Measurements from ENCODE around the gene HBA2. TPM values are rescaled to one million over a fixed set of nuclear protein-coding genes. Genes with fewer than 3 reads are reported as not detected.
"Not testable (repeated sequence)": the region's sequence is repeated elsewhere in the genome, so short reads cannot be mapped to it uniquely, and the experiment has no call there.

The HBA2 gene
- total and polyA plus RNA-seq, 2 donors from 2014 or later: 11.1 to 33.9 TPM

- Histone ChIP-seq H3K9ac (ENCODE audit: low read length in 3 of 3) (no peak overlapping the region), H3K4me3 (ENCODE audit: low read length in 3 of 3) (no peak overlapping the region), H3K36me3 (ENCODE audit: control insufficient read depth in 2 of 3, insufficient read depth in 3 of 3, low read length in 3 of 3) (no peaks in the 10 kb centered on the region), H3K27ac (ENCODE audit: low read depth in 2 of 2, low read length in 2 of 2) (no peak overlapping the region), H3K27me3 (ENCODE audit: control insufficient read depth, insufficient read depth, low read length) (peaks cover 30% of the 10 kb centered on the region), H3K4me1 (ENCODE audit: control insufficient read depth in 2 of 3, insufficient read depth in 2 of 3, low read depth in 1 of 3, low read length in 3 of 3) (peaks cover 0 to 4% (median 0%) of the 10 kb centered on the region in 3 donors), H3K9me3 (ENCODE audit: control insufficient read depth in 2 of 3, insufficient read depth in 1 of 3, low read length in 3 of 3) (no peaks in the 10 kb centered on the region)
- intact Hi-C loops (cut with DNase I): no loop called here
- DNase-seq (peak in 1 of 5 donors; percentile 31), FAIRE-seq (no peak)
- no peak for TF ChIP-seq CTCF (IDR thresholded peaks at IDR 0.05; ENCODE audit: borderline replicate concordance, extremely low read depth, insufficient read depth)
Measured at GRCh38 chr16:167122-167690, 5.5 kb upstream of the HBA2 start.

- Histone ChIP-seq H3K9me3 (ENCODE audit: control insufficient read depth in 2 of 3, insufficient read depth in 1 of 3, low read length in 3 of 3) (no peaks in the 10 kb centered on the region), H3K36me3 (ENCODE audit: control insufficient read depth in 2 of 3, insufficient read depth in 3 of 3, low read length in 3 of 3) (no peaks in the 10 kb centered on the region), H3K4me3 (ENCODE audit: low read length in 3 of 3) (no peak overlapping the region), H3K4me1 (ENCODE audit: control insufficient read depth in 2 of 3, insufficient read depth in 2 of 3, low read depth in 1 of 3, low read length in 3 of 3) (peaks cover 0 to 4% (median 0%) of the 10 kb centered on the region in 3 donors), H3K9ac (ENCODE audit: low read length in 3 of 3) (no peak overlapping the region), H3K27ac (ENCODE audit: low read depth in 2 of 2, low read length in 2 of 2) (no peak overlapping the region), H3K27me3 (ENCODE audit: control insufficient read depth, insufficient read depth, low read length) (peaks cover 30% of the 10 kb centered on the region)
- DNase-seq (peak in 1 of 5 donors; percentile 25), FAIRE-seq (no peak)
- intact Hi-C loops (cut with DNase I): no loop called here
- TF ChIP-seq CTCF (IDR thresholded peaks at IDR 0.05; ENCODE audit: borderline replicate concordance, extremely low read depth, insufficient read depth): no peak
Measured at GRCh38 chr16:168424-168823, 4.3 kb upstream of the HBA2 start.

GRCh38 chr16:169014-169413 lies 3.7 kb upstream of the HBA2 start:
- no peak for FAIRE-seq
- intact Hi-C loops (cut with DNase I): no loop called here
- peaks cover 0 to 4% (median 0%) of the 10 kb centered on the region in 3 donors for H3K4me1 ChIP-seq (ENCODE audit: control insufficient read depth in 2 of 3, insufficient read depth in 2 of 3, low read depth in 1 of 3, low read length in 3 of 3)
- peaks cover 30% of the 10 kb centered on the region for H3K27me3 ChIP-seq (ENCODE audit: control insufficient read depth, insufficient read depth, low read length)
- H3K9ac ChIP-seq (ENCODE audit: low read length in 3 of 3): no peak overlapping the region
- no peak for TF ChIP-seq CTCF (IDR thresholded peaks at IDR 0.05; ENCODE audit: borderline replicate concordance, extremely low read depth, insufficient read depth)
- H3K36me3 ChIP-seq (ENCODE audit: control insufficient read depth in 2 of 3, insufficient read depth in 3 of 3, low read length in 3 of 3): no peaks in the 10 kb centered on the region
- H3K27ac ChIP-seq (ENCODE audit: low read depth in 2 of 2, low read length in 2 of 2): no peak overlapping the region
- H3K4me3 ChIP-seq (ENCODE audit: low read length in 3 of 3): no peak overlapping the region
- H3K9me3 ChIP-seq (ENCODE audit: control insufficient read depth in 2 of 3, insufficient read depth in 1 of 3, low read length in 3 of 3): no peaks in the 10 kb centered on the region
- peak in 1 of 5 donors; percentile 45 for DNase-seq

- H3K27me3 ChIP-seq (ENCODE audit: control insufficient read depth, insufficient read depth, low read length): peaks cover 35% of the 10 kb centered on the region
- intact Hi-C loops (cut with DNase I); H3K27ac ChIP-seq (ENCODE audit: low read depth in 2 of 2, low read length in 2 of 2); H3K36me3 ChIP-seq (ENCODE audit: control insufficient read depth in 2 of 3, insufficient read depth in 3 of 3, low read length in 3 of 3); H3K9me3 ChIP-seq (ENCODE audit: control insufficient read depth in 2 of 3, insufficient read depth in 1 of 3, low read length in 3 of 3); H3K4me3 ChIP-seq (ENCODE audit: low read length in 3 of 3); H3K4me1 ChIP-seq (ENCODE audit: control insufficient read depth in 2 of 3, insufficient read depth in 2 of 3, low read depth in 1 of 3, low read length in 3 of 3); H3K9ac ChIP-seq (ENCODE audit: low read length in 3 of 3); FAIRE-seq: not testable (repeated sequence)
- peak in 2 of 5 donors; percentile 43 to 68 for DNase-seq
Measured at GRCh38 chr16:170088-170507, 2.6 kb upstream of the HBA2 start.

Measured in kidney (tissue), 14 donors.